Hepatocyte (in vitro differentiated cells): ENCODE data around the gene HERC3. TPM values are rescaled to one million over a fixed set of nuclear protein-coding genes. Genes with fewer than 3 reads are reported as not detected.

ENCODE experiments used
- DNase-seq: peaks from one replicate; pipeline ENCODE4 v3.0.0-alpha.2; 2016; ENCODE audit warnings: low spot score
- H2AFZ ChIP-seq: fragments of 200-600 bp; sonication (generic); 2 replicates; pipeline ENCODE4 v1.6.0; 2016; ENCODE audit warnings: antibody characterized with exemption, mild to moderate bottlenecking
- H3K27ac ChIP-seq: fragments of 200-600 bp; sonication (generic); 2 replicates; pipeline ENCODE4 v1.5.1; 2016; ENCODE audit warnings: mild to moderate bottlenecking
- H3K27me3 ChIP-seq: fragments of 200-600 bp; sonication (generic); 2 replicates; pipeline ENCODE4 v1.6.1; 2016
- H3K36me3 ChIP-seq: fragments of 200-600 bp; sonication (generic); replicated peaks from 2 replicates; pipeline ENCODE4 v1.5.1; 2016; ENCODE audit warnings: low read depth; ENCODE audit not compliant: insufficient read depth
- H3K4me1 ChIP-seq: fragments of 200-600 bp; sonication (generic); 2 replicates; pipeline ENCODE4 v1.5.1; 2016; ENCODE audit warnings: mild to moderate bottlenecking, moderate library complexity; ENCODE audit not compliant: insufficient read depth
- H3K4me2 ChIP-seq: fragments of 200-600 bp; sonication (generic); 2 replicates; pipeline ENCODE4 v1.6.0; 2016
- H3K4me3 ChIP-seq: fragments of 200-600 bp; sonication (generic); 2 replicates; pipeline ENCODE4 v1.5.1; 2016; ENCODE audit warnings: mild to moderate bottlenecking
- H3K79me2 ChIP-seq: fragments of 200-600 bp; sonication (generic); 2 replicates; pipeline ENCODE4 v1.6.0; 2017; ENCODE audit warnings: mild to moderate bottlenecking
- H3K9me2 ChIP-seq: fragments of 200-600 bp; sonication (generic); replicated peaks from 2 replicates; pipeline ENCODE4 v1.6.0; 2017; ENCODE audit warnings: mild to moderate bottlenecking; ENCODE audit not compliant: insufficient read depth
- H3K9me3 ChIP-seq: fragments of 200-600 bp; sonication (generic); 2 replicates; pipeline ENCODE4 v1.5.1; 2016; ENCODE audit warnings: low read depth, mild to moderate bottlenecking
- H4K20me1 ChIP-seq: fragments of 200-600 bp; sonication (generic); 2 replicates; pipeline ENCODE4 v1.6.0; 2016; ENCODE audit warnings: mild to moderate bottlenecking; ENCODE audit not compliant: insufficient read depth, poor library complexity, severe bottlenecking
- EZH2 ChIP-seq: fragments of 200-600 bp; sonication (generic); IDR thresholded peaks from 2 replicates; pipeline ENCODE4 v1.6.1; 2016; ENCODE audit warnings: antibody characterized with exemption, mild to moderate bottlenecking, borderline replicate concordance
- EZH2phosphoT487 ChIP-seq: fragments of 200-600 bp; sonication (generic); IDR thresholded peaks from one replicate; pipeline ENCODE4 v1.6.1; 2018; ENCODE audit warnings: antibody characterized with exemption, mild to moderate bottlenecking, low read depth, moderate library complexity; ENCODE audit not compliant: unreplicated experiment, severe bottlenecking
- WGBS: methylation state at CpG from one replicate; pipeline ENCODE4 v1.1.6; 2016; ENCODE audit warnings: low lambda C conversion rate; ENCODE audit errors: missing lambda C conversion rate; 5-methylcytosine and 5-hydroxymethylcytosine counted together
- polyA plus RNA-seq: library from polyadenylated mRNA; unstranded; fragments of >200 nt; fragmentation: Nextera tagmentation; extraction: Ambion mirVana; gene quantifications from 2 replicates; pipeline ENCODE4 v1.2.1, GENCODE V29; 2016
- total RNA-seq: library from RNA; depleted of rRNA; stranded (reverse); fragments of >200 nt; gene quantifications from 2 replicates; pipeline ENCODE4 v1.2.3, GENCODE V29; 2014
- TF ChIP-seq, protein P1 (sequence below): fragments of 200-600 bp; sonication (generic); IDR thresholded peaks from 2 replicates; pipeline ENCODE4 v1.5.1; 2016; ENCODE audit warnings: antibody characterized with exemption, mild to moderate bottlenecking; ENCODE audit not compliant: poor library complexity

The HERC3 gene
- total and polyA plus RNA-seq, 2 experiments from 2014 or later = 8.6 to 13.2 TPM

DNA sequence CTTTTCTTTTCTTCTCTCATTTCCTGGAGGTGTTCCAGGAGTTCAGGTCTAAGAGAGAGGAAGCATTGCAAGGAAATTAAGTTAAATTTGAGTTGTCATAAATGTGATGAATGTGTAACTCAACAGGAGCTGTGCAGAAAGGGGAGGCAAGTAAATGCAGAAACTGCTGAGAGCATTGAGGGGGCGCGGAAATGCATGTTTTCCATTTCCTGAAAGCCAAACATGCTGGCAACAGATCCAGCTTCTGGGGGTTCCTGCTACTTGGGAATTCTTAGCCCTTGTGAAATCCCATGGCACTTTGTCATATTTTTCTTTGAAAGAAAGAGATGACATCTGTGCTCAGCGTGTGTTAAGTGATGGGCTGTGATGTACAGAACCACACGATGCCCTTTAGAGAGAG, 139.1 kb downstream of the HERC3 start:
- no peaks in the 10 kb centered on the region for H3K9me3 ChIP-seq
- no peaks in the 10 kb centered on the region for H3K79me2 ChIP-seq
- H3K4me3 ChIP-seq = no peak overlapping the region
- H3K4me2 ChIP-seq = no peak overlapping the region
- TF ChIP-seq, protein P1, sequence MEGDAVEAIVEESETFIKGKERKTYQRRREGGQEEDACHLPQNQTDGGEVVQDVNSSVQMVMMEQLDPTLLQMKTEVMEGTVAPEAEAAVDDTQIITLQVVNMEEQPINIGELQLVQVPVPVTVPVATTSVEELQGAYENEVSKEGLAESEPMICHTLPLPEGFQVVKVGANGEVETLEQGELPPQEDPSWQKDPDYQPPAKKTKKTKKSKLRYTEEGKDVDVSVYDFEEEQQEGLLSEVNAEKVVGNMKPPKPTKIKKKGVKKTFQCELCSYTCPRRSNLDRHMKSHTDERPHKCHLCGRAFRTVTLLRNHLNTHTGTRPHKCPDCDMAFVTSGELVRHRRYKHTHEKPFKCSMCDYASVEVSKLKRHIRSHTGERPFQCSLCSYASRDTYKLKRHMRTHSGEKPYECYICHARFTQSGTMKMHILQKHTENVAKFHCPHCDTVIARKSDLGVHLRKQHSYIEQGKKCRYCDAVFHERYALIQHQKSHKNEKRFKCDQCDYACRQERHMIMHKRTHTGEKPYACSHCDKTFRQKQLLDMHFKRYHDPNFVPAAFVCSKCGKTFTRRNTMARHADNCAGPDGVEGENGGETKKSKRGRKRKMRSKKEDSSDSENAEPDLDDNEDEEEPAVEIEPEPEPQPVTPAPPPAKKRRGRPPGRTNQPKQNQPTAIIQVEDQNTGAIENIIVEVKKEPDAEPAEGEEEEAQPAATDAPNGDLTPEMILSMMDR = no peak
- TF ChIP-seq EZH2phosphoT487 (no peak), EZH2 (no peak)
- H3K27me3 ChIP-seq = no peaks in the 10 kb centered on the region
- no peaks in the 10 kb centered on the region for H3K36me3 ChIP-seq
- H3K9me2 ChIP-seq = no peaks in the 10 kb centered on the region
- H2AFZ ChIP-seq = no peak overlapping the region
- no peak for DNase-seq
- H4K20me1 ChIP-seq = no peaks in the 10 kb centered on the region
- WGBS = 96% methylated on average over 4 of the region's 4 CpGs
- H3K27ac ChIP-seq = no peak overlapping the region
- no peaks in the 10 kb centered on the region for H3K4me1 ChIP-seq

DNA sequence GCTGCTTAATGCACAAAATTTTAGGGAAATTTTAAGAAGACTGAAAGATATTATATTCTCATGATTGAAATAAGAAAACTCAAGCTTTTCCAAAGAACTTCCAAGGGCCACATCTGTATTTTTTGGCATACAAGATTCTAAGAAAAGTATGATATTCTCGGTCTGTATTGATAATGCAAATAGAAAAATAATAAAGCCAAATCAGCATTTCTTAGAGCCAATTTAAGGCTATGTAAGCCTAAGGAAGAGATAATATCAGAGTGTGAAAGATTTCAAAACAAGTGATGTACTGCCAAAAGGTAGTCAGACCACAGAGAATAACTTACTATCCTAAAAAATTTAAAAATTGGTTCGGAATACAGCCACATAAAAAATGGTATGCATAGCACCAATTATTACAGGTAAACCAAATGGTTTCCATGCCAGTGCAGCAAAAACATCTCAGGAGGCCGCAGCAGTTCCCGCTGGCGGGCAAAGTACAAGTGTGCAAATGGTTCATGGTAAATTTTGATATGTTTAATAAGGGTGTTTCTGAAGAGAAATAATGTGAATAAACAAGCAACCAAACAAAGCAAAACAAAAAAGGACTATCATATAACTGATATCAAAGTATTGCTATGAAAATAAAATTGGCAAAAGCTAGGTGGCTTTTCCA, 140.6 kb downstream of the HERC3 start:
- no peak for DNase-seq
- WGBS = 96% methylated on average over 5 of the region's 5 CpGs
- Histone ChIP-seq H2AFZ (no peak overlapping the region), H3K79me2 (no peaks in the 10 kb centered on the region), H3K27ac (no peak overlapping the region), H3K9me3 (no peaks in the 10 kb centered on the region), H3K4me1 (no peaks in the 10 kb centered on the region), H3K4me2 (no peak overlapping the region), H4K20me1 (no peaks in the 10 kb centered on the region), H3K27me3 (no peaks in the 10 kb centered on the region), H3K9me2 (no peaks in the 10 kb centered on the region), H3K36me3 (no peaks in the 10 kb centered on the region), H3K4me3 (no peak overlapping the region)
- TF ChIP-seq EZH2 = no peak
- TF ChIP-seq, protein P1 = no peak
- no peak for TF ChIP-seq EZH2phosphoT487

DNA sequence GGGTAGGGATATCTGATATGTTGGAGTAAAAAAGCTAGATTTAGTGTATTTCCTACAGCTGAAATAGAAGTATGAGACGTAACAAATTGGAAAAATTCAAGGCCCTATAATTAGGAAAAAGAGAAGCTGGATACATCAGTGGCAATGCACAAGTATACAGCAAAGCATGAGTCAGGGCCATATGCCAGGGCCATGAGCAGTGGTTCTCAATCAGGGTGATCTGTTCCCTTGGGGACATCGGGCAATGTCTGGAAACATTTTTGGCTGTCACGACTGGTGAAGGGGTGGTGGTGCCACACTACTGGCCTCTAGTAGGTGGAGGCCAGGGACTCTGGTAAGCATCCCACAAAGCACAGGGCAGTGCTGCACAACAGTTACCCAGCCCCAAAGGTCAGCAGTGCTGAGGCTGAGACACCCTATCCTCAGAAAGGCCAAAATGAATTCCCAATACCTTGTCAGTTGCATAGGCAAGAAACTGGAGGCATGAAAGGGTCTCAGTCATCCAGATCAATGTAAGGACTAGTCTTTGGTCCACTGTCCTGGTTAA, 142.2 kb downstream of the HERC3 start:
- Histone ChIP-seq H3K9me3 (no peaks in the 10 kb centered on the region), H3K4me2 (no peak overlapping the region), H3K79me2 (no peaks in the 10 kb centered on the region), H2AFZ (no peak overlapping the region), H3K36me3 (no peaks in the 10 kb centered on the region), H3K9me2 (no peaks in the 10 kb centered on the region), H3K27ac (no peak overlapping the region), H3K4me3 (no peak overlapping the region), H3K27me3 (no peaks in the 10 kb centered on the region), H3K4me1 (no peaks in the 10 kb centered on the region), H4K20me1 (no peaks in the 10 kb centered on the region)
- 79% methylated on average over 3 of the region's 3 CpGs for WGBS
- no peak for TF ChIP-seq EZH2
- no peak for TF ChIP-seq EZH2phosphoT487
- TF ChIP-seq, protein P1 = no peak
- no peak for DNase-seq
